NCI-H2171 treated with DMSO at 0.1 percent for 48 hours (cell line): ENCODE results near the gene ZSCAN26.

Experiments used
- DNase-seq: peaks from one replicate; lab custom pipeline; 2025; lab: John Stamatoyannopoulos, UW

The ZSCAN26 gene

DNA sequence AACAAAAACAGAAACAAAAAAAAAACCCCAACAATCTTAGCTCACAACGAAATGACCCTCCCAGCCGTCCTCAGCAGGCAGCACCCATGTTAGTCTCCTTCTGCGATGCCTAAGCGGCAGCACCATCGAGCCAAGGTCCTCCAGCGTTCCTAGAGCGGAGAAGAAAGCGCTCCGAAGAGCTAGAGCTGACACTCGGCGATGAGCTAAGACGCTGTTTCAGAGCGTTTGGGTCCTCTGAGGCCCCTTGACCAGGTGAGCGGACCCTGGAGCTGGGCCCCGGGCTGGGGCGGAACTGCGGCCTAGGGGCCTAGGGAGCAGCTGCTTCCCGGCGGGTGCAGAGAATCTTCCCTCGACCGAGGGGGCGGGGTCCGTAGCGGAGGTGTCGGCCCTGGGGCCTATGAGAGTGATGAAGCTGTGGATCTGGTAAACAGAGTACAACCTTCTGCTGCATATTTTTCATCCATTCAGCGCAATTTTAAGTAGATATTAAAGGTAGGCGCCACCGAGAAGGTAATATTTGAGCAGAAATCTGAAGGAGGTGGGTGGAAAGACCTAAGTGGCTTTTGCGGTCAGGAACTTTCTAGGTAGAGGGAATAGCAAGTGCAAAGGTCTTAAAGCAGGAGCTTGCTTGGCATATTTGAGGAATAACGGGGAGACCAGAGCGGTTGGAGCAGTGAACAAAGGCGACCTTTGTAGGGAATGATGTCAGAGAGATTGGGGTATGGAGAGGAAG is at the start of gene ZSCAN26:
Gene ZSCAN26 (plus strand): TSS at position 182 of the 733 bp plus-strand sequence. CDS start 4,777 bp downstream, outside the sequence.
- DNase-seq, result peak; percentile 90

DNA sequence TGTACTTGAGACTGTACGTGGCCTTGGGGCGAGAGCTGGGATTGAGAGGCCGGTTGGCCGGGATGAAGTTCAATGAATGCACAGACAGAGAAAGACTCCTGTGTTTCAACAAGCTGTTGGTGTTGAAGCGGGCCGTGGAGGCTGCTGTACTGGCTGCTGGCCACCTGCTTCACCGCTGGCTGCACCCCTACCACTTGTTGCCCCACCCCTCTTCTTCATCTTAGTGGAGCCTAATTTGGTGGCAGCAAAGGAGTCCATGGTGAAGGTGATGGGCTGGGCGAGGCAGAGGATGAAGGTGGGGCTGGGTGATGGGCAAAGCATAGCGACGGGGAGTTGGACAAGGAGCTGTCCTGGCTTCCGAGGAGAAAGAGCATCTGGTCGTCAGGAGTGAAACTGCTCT is 49.1 kb upstream of the ZSCAN26 start:
- DNase-seq, result no peak

DNA sequence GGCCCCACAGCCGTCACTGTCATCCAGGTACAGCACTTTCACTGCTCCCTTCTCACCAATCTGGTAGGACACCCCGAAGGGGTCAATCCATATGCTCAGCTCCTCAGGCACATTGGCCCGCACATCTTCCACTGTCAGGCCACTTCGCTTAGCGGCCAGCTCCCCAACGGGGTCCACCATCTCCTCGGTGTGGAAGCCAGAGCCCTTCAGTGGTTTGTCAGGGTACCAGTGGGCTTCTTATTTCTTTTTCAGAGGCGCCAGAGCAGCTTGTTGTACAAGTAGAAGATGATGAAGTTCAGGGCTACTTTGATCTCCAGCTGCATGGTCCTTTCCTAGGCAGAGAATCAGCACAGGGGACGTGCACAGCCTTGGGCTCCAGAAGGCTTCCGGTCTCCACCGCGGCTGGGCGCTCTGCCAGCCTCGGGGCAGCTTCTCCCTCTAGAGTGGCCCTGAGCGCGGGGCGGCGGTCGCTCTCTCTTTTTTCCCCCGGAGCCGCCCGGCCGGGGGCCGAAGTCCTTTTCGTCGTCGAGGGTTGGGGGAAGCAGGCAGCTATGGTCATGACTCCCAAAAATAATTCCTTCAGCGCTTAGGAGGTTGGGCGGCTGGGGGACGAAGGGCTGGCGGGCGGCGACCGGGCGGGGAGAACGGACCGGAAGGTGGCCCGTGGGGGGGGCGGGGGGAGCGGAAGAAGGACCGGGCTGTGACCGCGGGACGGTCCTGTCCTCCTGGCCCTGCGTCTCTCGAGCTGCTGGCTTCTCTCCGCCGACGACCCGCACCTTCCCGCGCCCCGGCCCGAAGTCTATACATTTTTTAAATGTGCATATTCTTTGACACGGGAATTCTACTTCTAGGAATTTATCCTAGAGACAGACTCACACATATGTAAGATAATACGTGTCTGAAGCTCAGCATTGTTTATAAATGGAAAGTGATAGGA is 48.4 kb upstream of the ZSCAN26 start:
- DNase-seq, result peak; percentile 27

DNA sequence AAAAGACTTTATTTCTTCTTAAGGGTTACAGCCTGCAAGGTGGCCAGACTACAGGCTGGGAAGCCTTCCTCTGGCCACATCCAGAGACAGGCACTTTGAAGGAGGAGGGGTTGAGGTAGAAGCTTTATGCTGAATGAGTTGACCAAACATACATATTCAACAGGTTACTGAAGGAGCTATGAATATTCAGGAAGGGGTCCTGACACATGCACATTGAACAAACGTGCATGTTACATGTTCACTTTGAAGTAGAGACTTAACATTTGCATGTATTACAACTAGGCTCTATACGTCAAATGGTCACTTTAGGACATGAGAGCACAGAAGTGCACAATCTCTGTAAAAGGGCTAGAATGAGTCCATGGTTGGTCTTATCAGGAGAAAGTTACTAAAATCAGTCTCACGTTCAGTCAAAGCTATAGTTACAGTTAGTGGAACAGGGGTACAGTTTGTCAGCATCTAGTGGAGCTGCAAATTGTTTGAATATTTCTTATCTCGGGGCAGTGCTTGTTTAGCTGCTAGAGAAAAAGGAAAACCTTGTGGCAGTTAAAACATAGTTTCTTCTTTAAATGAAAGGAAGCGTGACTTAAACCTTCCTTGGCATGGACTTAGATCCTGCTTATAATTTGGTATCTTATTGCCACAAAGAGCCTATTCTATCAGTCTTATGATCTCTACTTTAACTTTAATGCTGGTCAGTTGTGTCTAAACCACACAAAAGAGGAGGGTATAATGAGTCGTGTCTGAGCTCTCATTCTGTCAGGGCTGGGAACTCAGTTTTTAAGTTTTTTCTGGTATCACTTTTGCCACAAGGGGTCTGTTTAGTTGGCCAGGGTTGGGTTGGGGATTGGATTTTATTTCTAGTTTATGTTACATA is 46.4 kb upstream of the ZSCAN26 start:
- no peak for DNase-seq

DNA sequence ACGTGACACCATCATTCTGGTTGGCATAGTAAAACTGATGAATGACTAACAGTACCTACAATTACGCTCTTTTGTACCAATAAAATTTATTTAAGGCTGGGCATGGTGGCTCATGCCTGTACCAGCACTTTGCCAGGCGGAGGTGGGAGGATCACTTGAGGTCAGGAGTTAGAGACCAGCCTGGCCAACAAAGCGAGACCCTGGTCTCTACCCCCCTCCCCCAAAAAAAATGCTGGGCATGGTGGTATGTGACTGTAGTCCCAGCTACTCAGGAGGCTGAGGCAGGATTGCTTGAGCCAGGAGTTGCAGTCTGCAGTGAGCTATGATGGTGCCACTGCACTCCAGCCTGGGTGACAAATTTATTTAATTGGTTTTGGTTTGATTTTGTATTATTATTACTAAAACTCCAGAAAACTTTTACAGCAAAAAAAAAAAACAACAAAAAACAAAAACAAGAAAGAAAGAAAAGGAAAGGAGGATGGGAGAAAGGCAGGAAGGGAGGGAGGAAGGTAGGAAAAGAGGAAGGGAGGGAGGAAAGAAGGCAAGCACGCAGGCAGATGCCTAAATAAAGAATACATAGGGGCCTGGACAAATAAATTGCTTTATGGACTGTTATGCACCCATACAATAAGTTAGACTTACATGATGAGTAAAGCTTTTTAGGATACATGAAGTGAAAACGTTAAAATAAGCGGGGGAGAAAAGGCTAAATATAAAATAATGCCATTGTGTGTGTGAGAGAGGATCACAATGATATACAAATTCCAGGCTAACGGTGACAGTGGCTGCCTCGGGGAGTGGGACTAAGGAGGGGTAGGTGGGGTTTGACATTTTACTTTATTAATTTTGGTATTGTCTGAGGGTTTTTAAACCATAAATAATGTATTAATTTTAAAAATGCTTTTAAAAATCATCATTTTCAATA is 42.5 kb upstream of the ZSCAN26 start:
- no peak for DNase-seq

DNA sequence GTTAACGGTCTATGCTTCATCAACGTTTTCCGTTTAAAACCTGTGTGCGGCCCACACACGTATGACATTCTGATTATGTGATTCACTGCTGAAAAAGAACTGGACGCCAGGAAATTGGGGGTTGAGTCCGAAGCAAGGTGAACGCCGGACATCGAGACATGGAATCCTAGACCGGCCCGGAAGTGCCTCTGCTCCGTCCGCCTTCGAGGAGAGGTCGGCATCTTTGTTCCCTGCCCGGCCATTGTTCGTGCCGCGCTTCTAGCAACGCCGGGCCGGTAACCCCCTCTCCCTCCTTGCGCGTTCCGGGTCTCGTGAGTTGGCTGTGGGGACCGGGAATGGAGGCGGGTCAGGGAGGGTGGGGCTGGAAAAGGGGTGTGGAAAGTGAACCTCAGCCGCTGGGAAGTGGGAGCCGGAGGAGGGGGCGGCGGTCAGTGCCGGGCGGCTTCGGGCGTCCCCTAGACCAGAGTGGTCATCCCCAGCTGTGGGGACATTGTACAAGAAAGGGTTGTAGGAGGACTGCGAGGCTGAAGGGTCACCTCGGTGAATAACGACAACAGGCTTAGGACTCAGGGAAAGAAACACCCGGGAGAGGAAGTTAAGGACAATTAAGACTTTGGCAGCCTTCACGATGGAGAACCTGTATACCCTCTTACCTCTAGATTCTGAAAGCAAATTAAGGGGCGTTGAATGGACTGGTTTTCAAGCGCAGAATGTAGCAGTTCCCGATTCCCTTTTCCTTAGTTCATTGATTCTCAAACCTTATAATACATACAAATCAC is 41.7 kb upstream of the ZSCAN26 start, which contains the start of gene ZSCAN9:
Gene ZSCAN9 (plus strand): TSS at position 220 of the 779 bp plus-strand sequence. CDS start 1,810 bp downstream, outside the sequence.
- peak; percentile 89 for DNase-seq

DNA sequence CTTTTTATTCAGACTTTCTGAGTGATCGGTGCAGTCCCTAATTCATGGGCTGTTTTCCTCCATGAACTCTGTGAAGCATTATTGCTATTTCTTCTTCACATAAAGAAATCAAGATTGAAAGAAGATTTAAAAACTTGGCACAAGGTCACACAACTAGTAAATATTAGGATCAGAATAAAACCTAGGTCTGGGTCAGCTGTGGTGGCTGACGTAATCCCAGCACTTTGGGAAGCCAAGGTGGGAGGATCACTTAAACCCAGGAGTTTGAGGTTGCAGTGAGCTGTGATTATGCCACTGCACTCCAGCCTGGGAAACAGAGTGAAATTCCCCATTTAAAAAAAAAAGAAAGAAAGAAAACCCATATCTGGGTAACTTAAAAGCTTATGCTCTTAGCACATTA is 40.5 kb upstream of the ZSCAN26 start:
- no peak for DNase-seq

DNA sequence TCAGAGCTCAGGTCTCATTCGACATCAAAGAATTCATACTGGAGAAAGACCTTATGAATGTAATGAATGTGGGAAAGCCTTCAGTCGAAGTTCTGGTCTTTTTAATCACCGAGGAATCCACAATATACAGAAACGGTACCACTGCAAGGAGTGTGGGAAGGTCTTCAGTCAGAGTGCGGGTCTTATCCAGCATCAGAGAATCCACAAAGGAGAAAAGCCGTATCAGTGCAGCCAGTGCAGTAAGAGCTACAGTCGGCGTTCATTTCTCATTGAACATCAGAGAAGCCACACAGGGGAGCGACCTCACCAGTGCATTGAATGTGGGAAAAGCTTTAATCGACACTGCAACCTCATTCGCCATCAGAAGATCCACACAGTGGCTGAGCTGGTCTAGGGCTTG is 34.2 kb upstream of the ZSCAN26 start:
- DNase-seq, result no peak

DNA sequence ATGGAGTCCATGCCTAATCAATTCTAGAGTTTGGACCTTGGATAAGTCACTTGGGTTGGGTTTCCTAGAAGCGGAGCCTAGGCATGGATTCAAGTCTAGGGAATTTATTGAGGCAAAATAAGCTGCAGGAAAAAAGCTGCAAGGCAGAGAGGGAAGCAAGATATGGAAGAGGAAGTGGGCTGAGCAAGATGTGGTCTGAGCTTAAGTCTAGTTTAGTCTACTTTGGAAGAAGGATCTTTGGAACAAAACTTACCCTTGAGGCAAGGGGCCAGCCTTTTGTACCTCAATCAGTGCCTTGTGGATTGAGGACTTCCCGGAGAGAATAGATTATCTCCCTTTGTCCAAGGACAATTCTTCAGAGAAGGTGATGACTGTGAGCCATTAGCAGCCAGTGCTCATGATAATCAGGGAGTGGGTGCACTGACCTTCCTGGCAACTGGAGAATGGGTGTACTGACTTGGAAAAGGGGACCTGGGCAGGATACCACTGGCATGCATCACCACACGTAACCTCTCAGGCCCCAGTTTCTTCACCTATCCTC is 31.0 kb upstream of the ZSCAN26 start:
- no peak for DNase-seq

DNA sequence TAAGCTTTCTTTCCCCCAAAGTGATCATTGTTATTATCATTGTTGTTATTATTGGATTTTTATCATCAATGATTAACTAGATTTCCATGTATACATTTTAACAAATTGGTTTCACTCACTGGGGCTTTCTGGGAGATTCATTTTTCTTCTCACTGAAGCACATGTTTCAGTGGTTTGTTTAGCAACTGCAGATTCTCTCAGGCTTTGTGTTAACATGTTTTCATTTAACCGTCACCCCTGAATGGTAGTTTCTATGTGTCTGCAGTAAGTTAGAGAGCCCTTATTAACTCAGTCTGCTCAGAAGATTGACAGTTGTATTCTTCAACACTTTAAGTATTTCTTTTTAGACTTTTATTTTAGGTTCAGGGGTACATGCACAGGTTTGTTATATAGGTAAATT is 27.3 kb upstream of the ZSCAN26 start:
- DNase-seq, result no peak

DNA sequence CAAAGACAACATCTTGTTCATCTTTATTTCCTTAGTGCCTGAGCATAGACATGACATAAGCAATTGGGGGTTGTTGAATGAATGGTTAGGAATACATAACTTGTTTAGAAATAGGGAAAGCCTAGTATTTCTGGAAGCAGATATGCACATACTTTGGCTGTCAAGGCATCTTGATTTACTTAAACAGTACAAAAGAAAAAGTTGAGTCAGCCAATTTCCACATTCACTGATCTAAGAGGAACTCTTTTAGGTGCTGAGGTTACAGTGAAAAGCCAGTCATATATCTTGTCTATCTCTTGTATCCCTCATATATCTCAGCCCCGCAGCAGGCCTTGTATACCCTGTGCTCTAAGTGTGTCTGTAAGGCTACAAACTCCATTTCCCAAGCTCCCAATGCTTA is 26.5 kb upstream of the ZSCAN26 start:
- DNase-seq, result no peak

DNA sequence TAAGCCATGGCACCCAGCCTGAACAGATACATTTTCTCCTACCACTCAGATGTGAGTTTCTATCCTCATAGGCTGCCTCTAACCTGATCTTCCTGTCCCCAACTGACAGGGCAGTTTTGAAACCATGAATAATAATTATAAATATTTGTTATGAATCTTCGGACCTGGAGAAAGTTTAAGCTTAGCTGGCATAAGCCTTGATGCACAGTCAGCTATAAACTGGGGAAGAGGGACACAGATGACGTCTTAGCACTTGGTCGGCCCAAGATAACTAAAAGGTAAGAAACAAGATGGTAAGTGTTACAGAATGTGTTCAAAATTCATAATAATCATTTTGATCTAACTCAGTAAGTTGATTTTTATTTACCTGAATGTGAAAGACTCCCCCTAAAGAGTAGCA is 23.0 kb upstream of the ZSCAN26 start:
- DNase-seq, result no peak

DNA sequence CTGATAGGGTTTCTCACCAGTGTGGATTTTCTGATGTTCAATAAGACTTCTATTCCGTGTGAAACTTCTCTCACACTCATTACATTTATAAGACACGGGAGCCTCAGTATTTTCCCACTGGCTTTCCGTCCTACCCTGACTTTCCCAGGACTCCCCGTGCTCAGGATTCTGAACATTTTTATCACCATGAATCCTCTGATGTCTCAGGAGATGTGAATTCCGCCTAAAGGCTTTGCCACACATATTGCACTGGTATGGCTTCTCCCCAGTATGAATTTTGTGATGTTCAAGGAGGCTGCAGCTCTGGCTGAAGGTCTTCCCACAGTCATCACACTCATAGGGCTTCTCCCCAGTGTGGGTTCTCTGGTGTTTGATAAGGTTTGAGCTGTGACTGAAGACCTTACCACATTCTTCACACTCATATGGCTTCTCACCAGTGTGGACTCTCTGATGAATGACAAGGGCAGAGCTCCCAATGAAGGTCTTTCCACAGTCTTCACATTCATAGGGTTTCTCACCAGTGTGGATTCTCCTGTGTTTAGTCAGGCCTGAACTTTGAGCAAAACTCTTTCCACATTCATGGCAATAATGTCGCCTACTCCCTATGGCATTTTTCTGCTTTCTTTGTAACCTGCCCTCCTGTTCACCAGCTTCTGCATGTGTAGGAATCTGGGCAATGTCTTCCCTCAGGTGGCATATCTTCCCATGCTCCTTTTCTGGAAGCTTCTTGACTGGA is 21.6 kb upstream of the ZSCAN26 start:
- no peak for DNase-seq

DNA sequence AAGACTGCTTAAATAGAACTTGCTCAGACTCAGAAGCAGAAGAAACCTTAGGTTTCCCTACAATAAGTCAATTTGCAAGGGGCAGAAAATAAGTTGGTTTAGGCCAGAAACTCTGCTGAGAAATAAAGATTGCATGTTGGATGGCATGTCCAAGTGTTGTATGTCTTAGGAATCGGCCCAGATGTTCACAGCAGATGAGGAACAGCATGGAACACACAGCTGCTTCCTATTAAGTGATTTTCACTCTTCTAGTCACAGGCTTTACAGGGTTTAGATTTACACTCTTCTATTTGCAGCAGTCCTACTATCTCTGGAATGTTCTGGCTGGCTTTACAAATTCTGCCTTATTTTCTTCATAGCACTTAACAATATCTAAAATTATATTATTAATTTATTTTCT is 18.0 kb upstream of the ZSCAN26 start:
- DNase-seq, result no peak

DNA sequence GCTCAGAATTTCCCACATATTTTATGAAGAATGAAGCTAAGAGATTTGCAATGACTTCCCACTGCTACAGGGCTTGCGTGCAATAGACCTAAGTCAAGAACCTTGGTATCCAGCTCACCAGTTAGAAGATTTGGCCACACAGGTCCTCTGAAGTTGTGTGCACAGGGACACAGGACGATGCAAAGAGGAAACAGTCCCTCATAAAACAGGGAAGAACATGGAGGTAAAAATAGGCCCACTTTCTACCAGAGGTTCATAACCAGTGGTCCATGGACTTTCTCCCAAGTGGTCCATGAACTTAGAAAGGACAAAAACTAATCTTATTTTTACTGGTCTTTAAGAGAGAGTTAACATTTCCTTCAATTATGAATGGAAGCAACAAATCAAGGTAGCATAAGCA is 16.2 kb upstream of the ZSCAN26 start:
- DNase-seq, result no peak

DNA sequence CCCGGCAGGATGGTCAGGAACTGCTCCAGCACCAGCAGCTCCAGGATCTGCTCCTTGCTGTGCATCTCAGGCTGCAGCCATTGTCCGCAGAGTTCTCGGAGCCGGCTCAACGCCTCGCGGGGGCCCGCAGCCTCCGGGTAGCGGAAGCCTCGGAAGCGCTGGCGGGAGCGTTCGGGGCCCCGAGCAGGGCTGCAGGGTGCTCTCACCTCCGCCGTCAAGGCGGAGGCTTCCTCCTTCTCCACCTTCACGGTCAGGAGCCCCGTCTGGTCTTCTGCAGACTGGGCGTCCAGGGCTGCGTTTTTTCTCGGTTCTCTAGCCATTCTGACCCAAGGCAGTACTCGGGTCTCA is 15.3 kb upstream of the ZSCAN26 start:
- peak; percentile 30 for DNase-seq

DNA sequence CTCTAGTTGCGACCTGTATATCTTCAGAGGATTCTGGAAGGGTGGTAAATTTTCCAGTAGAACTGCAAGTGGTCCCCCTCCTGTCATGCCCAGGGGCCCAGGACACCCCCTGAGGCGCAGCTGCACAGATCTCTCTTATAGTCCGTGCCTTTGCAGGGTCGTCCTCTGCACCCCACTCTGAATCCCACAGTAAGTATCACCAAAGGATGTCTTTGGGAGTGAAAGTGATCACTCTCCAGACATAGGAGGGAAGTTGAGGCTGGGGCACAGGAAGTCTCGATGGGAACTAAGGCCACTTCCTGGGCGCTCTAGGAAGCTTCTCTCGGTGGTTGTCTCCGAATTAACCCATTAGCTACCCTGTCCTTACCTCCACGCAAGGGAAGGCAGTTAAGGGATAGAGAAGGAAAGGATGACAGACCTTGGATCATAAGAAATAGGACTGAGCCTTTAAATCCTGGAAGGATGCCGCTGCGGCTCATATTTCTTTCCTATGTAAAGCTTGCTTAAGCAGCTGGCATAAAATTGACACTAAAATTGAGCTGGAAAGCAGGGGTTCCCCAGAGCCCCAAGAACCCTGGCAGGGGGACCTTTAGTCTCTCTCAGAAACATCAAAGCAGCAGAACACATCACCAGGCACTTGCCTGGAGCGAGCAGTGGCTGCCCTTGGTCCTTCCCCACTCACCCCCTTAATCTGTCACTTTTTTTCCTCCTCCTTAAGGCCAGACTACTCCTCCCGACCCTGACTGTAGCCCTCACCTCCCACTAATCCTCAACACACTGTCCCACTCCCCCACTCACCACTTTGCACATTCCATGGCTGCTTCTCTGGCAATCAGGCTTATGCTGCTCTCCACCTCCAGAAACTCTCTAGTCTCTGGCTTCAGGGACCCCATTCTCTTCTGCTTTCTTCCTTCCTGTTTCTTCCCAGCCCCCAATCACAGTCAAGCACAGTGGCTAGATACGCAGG is 14.7 kb upstream of the ZSCAN26 start, which contains the start of gene ZKSCAN4:
Gene ZKSCAN4 (minus strand): TSS at position 261 of the 967 bp plus-strand sequence. CDS start 289 bp downstream, outside the sequence.
- peak; percentile 86 for DNase-seq

DNA sequence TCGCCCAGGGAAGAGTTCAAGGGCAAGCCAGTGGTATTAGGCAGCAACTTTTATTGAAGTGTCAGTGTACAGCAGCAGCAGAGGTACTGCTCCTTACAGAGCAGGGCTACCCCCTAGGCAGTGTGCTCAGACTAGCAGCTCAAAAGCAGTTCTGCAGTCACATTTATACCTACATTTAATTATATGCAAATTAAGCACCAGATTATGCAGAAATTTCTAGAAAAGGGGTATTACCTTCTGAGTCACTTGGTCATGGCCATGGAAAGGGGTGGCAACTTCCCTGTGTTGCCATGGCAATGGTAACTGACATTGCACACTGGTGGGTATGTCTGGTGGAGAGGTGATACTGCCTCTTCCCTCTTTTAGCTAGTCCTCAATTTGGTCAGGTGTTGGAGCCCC is 12.8 kb upstream of the ZSCAN26 start:
- no peak for DNase-seq
